Activated T-helper 1 cell treated with anti-CD3 and anti-CD28 coated beads, Interleukin-12 subunit alpha, Interleukin-12 subunit beta, Interleukin-2, Interleukin-4 antibody, amounts not matched to agents 30 ng/mL and 10 ng/mL and 1 ng/mL, durations not matched to agents 14 hours and 24 hours and 36 hours (primary cell): ENCODE results near the gene C5orf34. TPM values are rescaled to one million over a fixed set of nuclear protein-coding genes. Genes with fewer than 3 reads are reported as not detected.
"Not testable (repeated sequence)": the region's sequence is repeated elsewhere in the genome, so short reads cannot be mapped to it uniquely, and the experiment has no call there.

Experiments
- DNase-seq: peaks from one replicate; pipeline ENCODE4 v3.0.0; 2021; ENCODE audit warnings: low spot score
- H3K27ac Mint-ChIP-seq: one replicate; pipeline ENCODE4 v1.8.0; 2021; ENCODE audit warnings: mild to moderate bottlenecking, mixed read lengths
- H3K27me3 Mint-ChIP-seq: one replicate; pipeline ENCODE4 v1.8.0; 2022; ENCODE audit warnings: mild to moderate bottlenecking, moderate library complexity, mixed read lengths; ENCODE audit not compliant: insufficient read depth
- H3K36me3 Mint-ChIP-seq: one replicate; pipeline ENCODE4 v1.8.0; 2021; ENCODE audit warnings: low read depth, mixed read lengths
- H3K4me1 Mint-ChIP-seq: one replicate; pipeline ENCODE4 v1.8.0; 2021; ENCODE audit warnings: low read depth, mixed read lengths
- H3K4me3 Mint-ChIP-seq: one replicate; pipeline ENCODE4 v1.8.0; 2021; ENCODE audit warnings: mild to moderate bottlenecking, moderate library complexity, mixed read lengths
- H3K9me3 Mint-ChIP-seq: one replicate; pipeline ENCODE4 v1.8.0; 2021; ENCODE audit warnings: mixed read lengths
- intact Hi-C: fragments of 100-400 bp; cut with micrococcal nuclease; formaldehyde crosslinking; loops from one replicate; pipeline ENCODE4 v1.15.1; 2024
- total RNA-seq: library from RNA; stranded (reverse); gene quantifications from 2 replicates; pipeline ENCODE4 v1.2.3, GENCODE V29; 2022

Gene C5orf34
- total RNA-seq, 1 donor from 2014 or later, result 5.5 TPM

GRCh38 chr5:43498581-43498980 lies 16.4 kb downstream of the C5orf34 start:
- Mint-ChIP-seq H3K27ac (no peak overlapping the region), H3K9me3 (no peaks in the 10 kb centered on the region), H3K36me3 (peaks cover 16% of the 10 kb centered on the region), H3K27me3 (no peaks in the 10 kb centered on the region), H3K4me3 (no peak overlapping the region), H3K4me1 (peaks cover 6% of the 10 kb centered on the region)
- intact Hi-C loops, result loop anchor here (2.0 kb wide), 1 partner anchor 14 kb away; no protein-coding TSS in a partner anchor
- no peak for DNase-seq

- Mint-ChIP-seq H3K27me3 (no peaks in the 10 kb centered on the region), H3K4me1 (peaks cover 6% of the 10 kb centered on the region), H3K36me3 (peaks cover 11% of the 10 kb centered on the region), H3K27ac (no peak overlapping the region), H3K4me3 (no peak overlapping the region), H3K9me3 (no peaks in the 10 kb centered on the region)
- intact Hi-C loops, result loop anchor here (2.0 kb wide), 1 partner anchor 13 kb away; no protein-coding TSS in a partner anchor
- DNase-seq, result no peak
Observed at GRCh38 chr5:43497311-43498104, 17.4 kb downstream of the C5orf34 start.

- H3K27me3 Mint-ChIP-seq, result no peaks in the 10 kb centered on the region
- H3K4me3 Mint-ChIP-seq, result no peak overlapping the region
- intact Hi-C loops, result no loop called here
- H3K27ac Mint-ChIP-seq, result no peak overlapping the region
- no peak for DNase-seq
- no peaks in the 10 kb centered on the region for H3K4me1 Mint-ChIP-seq
- H3K36me3 Mint-ChIP-seq, result peaks cover 9% of the 10 kb centered on the region
- no peaks in the 10 kb centered on the region for H3K9me3 Mint-ChIP-seq
Observed at GRCh38 chr5:43491326-43491725, 23.6 kb downstream of the C5orf34 start.

GRCh38 chr5:43486353-43486752 lies 28.6 kb downstream of the C5orf34 start:
- intact Hi-C loops, result loop anchor here (10.0 kb wide), 2 partner anchors 582 to 1562 kb away; partner anchors contain the start of gene FBXO4
- Mint-ChIP-seq H3K4me3 (no peak overlapping the region), H3K36me3 (peaks cover 10% of the 10 kb centered on the region), H3K4me1 (peaks cover 33% of the 10 kb centered on the region), H3K9me3 (no peaks in the 10 kb centered on the region), H3K27ac (no peak overlapping the region), H3K27me3 (no peaks in the 10 kb centered on the region)
- DNase-seq, result no peak

- Mint-ChIP-seq H3K4me1 (peaks cover 34% of the 10 kb centered on the region), H3K36me3 (peaks cover 10% of the 10 kb centered on the region), H3K27me3 (no peaks in the 10 kb centered on the region), H3K9me3 (no peaks in the 10 kb centered on the region), H3K27ac (peak overlapping the region; percentile 100), H3K4me3 (peak overlapping the region; percentile 66)
- DNase-seq, result no peak
- intact Hi-C loops, result loop anchor here (2.0 to 10.0 kb wide), 4 partner anchors 13 to 1561 kb away; partner anchors contain the start of gene FBXO4
Observed at GRCh38 chr5:43485406-43485805, 29.5 kb downstream of the C5orf34 start.

- intact Hi-C loops, result loop anchor here (1.0 to 10.0 kb wide), 12 partner anchors 15 to 1559 kb away; partner anchors contain the start of genes ANXA2R and FBXO4
- Mint-ChIP-seq H3K4me1 (peaks cover 34% of the 10 kb centered on the region), H3K36me3 (peaks cover 4% of the 10 kb centered on the region), H3K9me3 (no peaks in the 10 kb centered on the region), H3K27ac (peak overlapping the region; percentile 100), H3K27me3 (no peaks in the 10 kb centered on the region), H3K4me3 (peak overlapping the region; percentile 97)
- DNase-seq, result peak; percentile 82
Observed at GRCh38 chr5:43484106-43484849, 30.7 kb downstream of the C5orf34 start.

- H3K4me1 Mint-ChIP-seq, result peaks cover 34% of the 10 kb centered on the region
- intact Hi-C loops, result loop anchor here (1.0 to 10.0 kb wide), 18 partner anchors 15 to 1559 kb away; partner anchors contain the start of genes ANXA2R, FBXO4, NIM1K and NNT
Observed at GRCh38 chr5:43483298-43484105, 31.4 kb downstream of the C5orf34 start, which contains the start of gene TMEM267. Gene TMEM267, minus strand, starts transcription at chr5:43483865. Its CDS starts 29,896 bp downstream, at chr5:43453969.

GRCh38 chr5:43482490-43483297 lies 32.3 kb downstream of the C5orf34 start:
- intact Hi-C loops, result loop anchor here (1.0 to 10.0 kb wide), 9 partner anchors 85 to 1558 kb away; partner anchors contain the start of genes FBXO4, NIM1K and NNT
- peaks cover 34% of the 10 kb centered on the region for H3K4me1 Mint-ChIP-seq

More at GRCh38 chr5:43483298-43484105, 31.4 kb downstream of the C5orf34 start, which contains the start of gene TMEM267:
- peak within 1 kb of the TSS; percentile 97 for H3K4me3 Mint-ChIP-seq
- peak within 1 kb of the TSS; percentile 100 for H3K27ac Mint-ChIP-seq
- no peaks in the 10 kb centered on the region for H3K9me3 Mint-ChIP-seq
- peak; percentile 81 for DNase-seq
- peaks cover 4% of the 10 kb centered on the region for H3K36me3 Mint-ChIP-seq
- H3K27me3 Mint-ChIP-seq, result no peaks in the 10 kb centered on the region

GRCh38 chr5:43469671-43470391 lies 45.1 kb downstream of the C5orf34 start:
- H3K27me3 Mint-ChIP-seq, result no peaks in the 10 kb centered on the region

More at GRCh38 chr5:43482490-43483297, 32.3 kb downstream of the C5orf34 start:
- Mint-ChIP-seq H3K27me3 (no peaks in the 10 kb centered on the region), H3K27ac (peak overlapping the region; percentile 100), H3K4me3 (peak overlapping the region; percentile 97), H3K9me3 (no peaks in the 10 kb centered on the region), H3K36me3 (peaks cover 4% of the 10 kb centered on the region)
- no peak for DNase-seq

GRCh38 chr5:43467100-43467499 lies 47.8 kb downstream of the C5orf34 start:
- Mint-ChIP-seq H3K9me3 (peaks cover 40% of the 10 kb centered on the region), H3K27me3 (no peaks in the 10 kb centered on the region), H3K4me1 (peaks cover under 1% of the 10 kb centered on the region), H3K36me3 (peaks cover 55% of the 10 kb centered on the region), H3K27ac (no peak overlapping the region), H3K4me3 (no peak overlapping the region)
- intact Hi-C loops, result no loop called here
- no peak for DNase-seq

More at GRCh38 chr5:43469671-43470391, 45.1 kb downstream of the C5orf34 start:
- intact Hi-C loops, result no loop called here
- no peak overlapping the region for H3K27ac Mint-ChIP-seq
- peaks cover 41% of the 10 kb centered on the region for H3K9me3 Mint-ChIP-seq
- peaks cover 6% of the 10 kb centered on the region for H3K4me1 Mint-ChIP-seq
- no peak overlapping the region for H3K4me3 Mint-ChIP-seq
- peaks cover 66% of the 10 kb centered on the region for H3K36me3 Mint-ChIP-seq
- DNase-seq, result no peak

- intact Hi-C loops, H3K27ac Mint-ChIP-seq, H3K4me3 Mint-ChIP-seq, DNase-seq, H3K27me3 Mint-ChIP-seq, H3K4me1 Mint-ChIP-seq: not testable (repeated sequence)
- Mint-ChIP-seq H3K36me3 (peaks cover 52% of the 10 kb centered on the region), H3K9me3 (peaks cover 33% of the 10 kb centered on the region)
Observed at GRCh38 chr5:43465455-43465854, 49.5 kb downstream of the C5orf34 start.
